CD8-positive, alpha-beta memory T cell (primary cell): Measurements from ENCODE around the gene PPP1R3D. TPM values are rescaled to one million over a fixed set of nuclear protein-coding genes. Genes with fewer than 3 reads are reported as not detected.
"Not testable (repeated sequence)": the region's sequence is repeated elsewhere in the genome, so short reads cannot be mapped to it uniquely, and the experiment has no call there.

Source experiments
- CTCF ChIA-PET: fragments of 350-600 bp; sonication (Branson Sonifier 250); formaldehyde crosslinking; loops from one replicate; lab custom pipeline; 2021; ENCODE audit warnings: antibody characterized with exemption; lab: Charles Lee
- POLR2A ChIA-PET: fragments of 350-600 bp; sonication (Branson Sonifier 250); formaldehyde crosslinking; loops from one replicate; lab custom pipeline; 2021; ENCODE audit warnings: antibody characterized with exemption; lab: Charles Lee
- DNase-seq, 5 donors: peaks; one replicate each; pipeline versions ENCODE4 v3.0.0 to v3.0.0-alpha.2; 2020 to 2022; ENCODE audit warnings: mixed read lengths in 1 of 5
- H3K27ac ChIP-seq: one replicate; pipeline ENCODE4 v1.7.0; 2013; ENCODE audit warnings: low read depth, mild to moderate bottlenecking, low read length, moderate library complexity
- H3K27me3 ChIP-seq: 2 replicates; pipeline ENCODE4 v1.7.0; 2013; ENCODE audit warnings: low read length, mild to moderate bottlenecking; ENCODE audit not compliant: insufficient read depth, poor library complexity, severe bottlenecking
- H3K36me3 ChIP-seq: 2 replicates; pipeline ENCODE4 v1.7.0; 2013; ENCODE audit warnings: mild to moderate bottlenecking, low read length, moderate library complexity; ENCODE audit not compliant: insufficient read depth
- H3K4me1 ChIP-seq: 2 replicates; pipeline ENCODE4 v1.7.0; 2013; ENCODE audit warnings: mild to moderate bottlenecking, low read length, moderate library complexity; ENCODE audit not compliant: insufficient read depth
- H3K4me3 ChIP-seq: 2 replicates; pipeline ENCODE4 v1.7.0; 2013; ENCODE audit warnings: mild to moderate bottlenecking, low read length
- H3K9me3 ChIP-seq: 2 replicates; pipeline ENCODE4 v1.7.0; 2013; ENCODE audit warnings: mild to moderate bottlenecking, low read length
- H3K27ac Mint-ChIP-seq, 8 donors: one replicate each; pipeline ENCODE4 v1.8.0; 2020 to 2021; ENCODE audit warnings: mixed read lengths in 8 of 8, mild to moderate bottlenecking in 6 of 8, inconsistent platforms in 3 of 8, moderate library complexity in 3 of 8
- H3K27me3 Mint-ChIP-seq, 2 donors: one replicate each; pipeline ENCODE4 v1.8.0; 2020 to 2021; ENCODE audit warnings: mixed read lengths in 2 of 2, mild to moderate bottlenecking in 1 of 2, moderate library complexity in 1 of 2
- H3K36me3 Mint-ChIP-seq, 3 donors: one replicate each; pipeline ENCODE4 v1.8.0; 2020 to 2021; ENCODE audit warnings: mixed read lengths in 3 of 3, inconsistent platforms in 1 of 3, mild to moderate bottlenecking in 1 of 3
- H3K4me1 Mint-ChIP-seq, 3 donors: one replicate each; pipeline ENCODE4 v1.8.0; 2020 to 2021; ENCODE audit warnings: mixed read lengths in 3 of 3, inconsistent platforms in 1 of 3, mild to moderate bottlenecking in 1 of 3
- H3K4me3 Mint-ChIP-seq, 7 donors: one replicate each; pipeline ENCODE4 v1.8.0; 2020 to 2021; ENCODE audit warnings: mixed read lengths in 7 of 7, mild to moderate bottlenecking in 6 of 7, moderate library complexity in 4 of 7, inconsistent platforms in 2 of 7
- H3K9me3 Mint-ChIP-seq, 5 donors: one replicate each; pipeline ENCODE4 v1.8.0; 2020 to 2022; ENCODE audit warnings: mixed read lengths in 5 of 5, mild to moderate bottlenecking in 3 of 5, moderate library complexity in 2 of 5, inconsistent platforms in 1 of 5
- polyA plus RNA-seq: library from polyadenylated mRNA; unstranded; fragments of 300-500 nt; fragmentation: Illumina TruSeq; gene quantifications from one replicate; pipeline ENCODE4 v1.2.3, GENCODE V29; 2021
- total RNA-seq, 2 experiments: library from RNA; stranded (reverse); gene quantifications; one replicate each; pipeline ENCODE4 v1.2.3, GENCODE V29; 2021

Gene PPP1R3D
- total and polyA plus RNA-seq, 3 experiments from 2014 or later: 3.3 to 6.7 (median 6.7) TPM

DNA sequence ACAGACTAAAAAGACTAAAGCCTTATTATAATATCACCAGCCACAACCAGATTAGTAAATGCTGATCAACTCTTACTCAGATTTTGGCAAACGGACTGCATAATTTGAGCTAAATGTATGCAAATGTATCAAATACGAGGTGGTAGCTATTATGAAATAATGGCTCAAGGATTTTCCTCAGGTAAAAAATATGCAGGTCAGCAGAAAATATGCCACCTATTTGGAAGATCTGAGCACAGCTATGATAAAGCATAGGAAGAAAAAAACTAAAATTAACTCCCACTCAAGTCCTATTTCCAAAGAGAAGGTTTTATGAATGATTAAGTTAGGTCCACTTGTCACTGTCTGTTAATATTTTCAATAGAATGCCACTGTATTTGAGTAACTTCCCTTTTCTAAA is 29.1 kb downstream of the PPP1R3D start:
- ChIA-PET CTCF (interaction anchor here (1.2 kb wide), 1 partner anchor 23 kb away, joined by 3 read pairs; no protein-coding TSS in a partner anchor), POLR2A (no interaction called here)
- no peak for DNase-seq
- no peaks in the 10 kb centered on the region for H3K9me3 ChIP-seq
- Mint-ChIP-seq H3K4me3 (no peak overlapping the region), H3K27ac (no peak overlapping the region), H3K9me3 (no peaks in the 10 kb centered on the region), H3K36me3 (peaks cover 2 to 5% (median 4%) of the 10 kb centered on the region in 3 donors), H3K27me3 (peaks cover 0 to 4% of the 10 kb centered on the region in 2 donors), H3K4me1 (no peaks in the 10 kb centered on the region)
- H3K27ac ChIP-seq: no peak overlapping the region
- no peaks in the 10 kb centered on the region for H3K36me3 ChIP-seq
- H3K27me3 ChIP-seq: no peaks in the 10 kb centered on the region
- no peak overlapping the region for H3K4me3 ChIP-seq
- H3K4me1 ChIP-seq: no peaks in the 10 kb centered on the region

DNA sequence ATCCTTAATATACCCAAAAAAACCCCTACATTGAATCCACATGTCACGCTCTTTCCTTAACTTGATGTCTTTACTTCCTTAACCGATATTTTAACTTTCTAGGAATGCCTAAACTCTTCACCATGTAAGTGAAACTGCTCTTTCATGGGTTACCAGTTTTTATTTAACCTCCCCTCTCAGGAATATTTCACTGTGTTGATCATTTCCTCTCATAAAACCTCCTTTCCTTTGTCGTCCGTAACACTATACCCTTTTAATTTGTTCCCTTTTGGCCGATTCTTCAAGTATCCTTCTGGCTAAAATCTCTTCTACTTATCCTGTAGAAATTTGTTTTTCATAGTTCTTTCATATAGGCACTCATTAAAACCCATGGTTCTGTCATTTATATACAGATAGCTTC is 31.2 kb downstream of the PPP1R3D start:
- peaks cover 2 to 8% (median 5%) of the 10 kb centered on the region in 3 donors for H3K36me3 Mint-ChIP-seq
- H3K4me1 ChIP-seq: no peaks in the 10 kb centered on the region
- DNase-seq: no peak
- peaks cover 0 to 4% of the 10 kb centered on the region in 2 donors for H3K27me3 Mint-ChIP-seq
- H3K27ac Mint-ChIP-seq: no peak overlapping the region
- ChIA-PET CTCF (no interaction called here), POLR2A (no interaction called here)
- no peaks in the 10 kb centered on the region for H3K4me1 Mint-ChIP-seq
- H3K27me3 ChIP-seq: no peaks in the 10 kb centered on the region
- H3K4me3 Mint-ChIP-seq: no peak overlapping the region
- no peaks in the 10 kb centered on the region for H3K9me3 Mint-ChIP-seq
- H3K4me3 ChIP-seq: no peak overlapping the region
- no peak overlapping the region for H3K27ac ChIP-seq
- H3K36me3 ChIP-seq: no peaks in the 10 kb centered on the region
- no peaks in the 10 kb centered on the region for H3K9me3 ChIP-seq

DNA sequence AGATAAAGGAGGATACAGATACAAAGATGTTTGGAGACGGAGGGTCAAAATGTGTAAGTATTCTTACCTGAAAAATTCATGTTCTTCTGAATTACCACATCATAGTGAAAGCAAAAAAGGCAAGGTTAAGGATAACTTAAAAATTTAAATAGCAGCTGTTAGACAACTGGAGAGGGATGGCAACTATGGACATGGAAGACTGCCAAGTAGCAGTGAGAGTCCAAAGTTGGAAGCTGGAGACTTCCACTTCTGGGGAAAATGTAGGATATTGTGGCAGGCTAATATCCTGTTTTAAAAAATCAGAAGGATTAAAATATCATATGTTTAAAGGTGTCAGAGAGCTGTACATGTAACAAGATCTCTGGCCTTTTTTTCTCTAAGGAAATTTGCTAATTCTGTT is 36.5 kb downstream of the PPP1R3D start:
- H3K4me1 ChIP-seq: no peaks in the 10 kb centered on the region
- no peaks in the 10 kb centered on the region for H3K9me3 ChIP-seq
- POLR2A ChIA-PET: no interaction called here
- Mint-ChIP-seq H3K36me3 (peaks cover 0 to 16% (median 5%) of the 10 kb centered on the region in 3 donors), H3K27ac (no peak overlapping the region), H3K27me3 (no peaks in the 10 kb centered on the region), H3K4me1 (no peaks in the 10 kb centered on the region), H3K4me3 (no peak overlapping the region), H3K9me3 (no peaks in the 10 kb centered on the region)
- no peaks in the 10 kb centered on the region for H3K27me3 ChIP-seq
- H3K27ac ChIP-seq: no peak overlapping the region
- CTCF ChIA-PET: interaction anchor here (1.2 kb wide), 1 partner anchor 45 kb away, joined by 3 read pairs; no protein-coding TSS in a partner anchor
- DNase-seq: no peak
- no peaks in the 10 kb centered on the region for H3K36me3 ChIP-seq
- H3K4me3 ChIP-seq: no peak overlapping the region

DNA sequence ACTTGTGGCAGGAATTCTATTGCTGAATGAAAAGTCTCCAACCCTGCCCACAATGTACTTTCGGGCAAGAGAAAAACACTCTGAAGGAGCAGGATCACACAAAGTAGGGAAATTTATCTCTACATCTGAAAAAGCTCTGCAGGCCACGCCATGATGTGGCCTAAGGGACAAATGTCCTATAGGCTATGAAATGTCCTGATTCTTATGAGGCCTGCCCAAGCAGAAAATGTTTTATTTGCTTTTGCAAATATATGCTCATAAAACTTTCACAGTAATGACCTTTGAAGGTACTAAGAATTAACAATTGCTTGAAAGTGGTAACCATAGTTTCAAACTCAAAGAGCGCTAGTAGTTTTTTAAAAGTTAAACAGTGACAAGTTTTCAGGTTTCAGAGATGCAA is 37.6 kb downstream of the PPP1R3D start:
- CTCF ChIA-PET: no interaction called here

DNA sequence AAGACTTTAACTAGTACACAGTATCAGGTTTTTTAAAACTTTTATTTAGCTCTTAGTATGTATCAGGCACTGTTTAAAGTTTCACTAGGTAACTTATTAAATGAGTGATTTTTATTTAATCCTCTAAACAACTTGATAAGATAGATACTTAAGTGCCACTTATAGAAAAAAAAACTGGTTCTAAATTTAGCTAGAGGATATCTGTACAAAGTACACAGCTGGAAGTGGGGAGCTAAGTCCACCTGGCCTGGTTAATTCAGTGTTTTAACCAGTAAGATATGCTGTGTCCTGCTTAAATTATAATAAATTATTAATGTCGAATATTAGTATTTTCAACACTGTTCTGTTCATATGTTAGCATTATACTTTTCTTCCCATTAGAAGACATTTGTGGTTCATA is 44.2 kb downstream of the PPP1R3D start:
- DNase-seq: no peak
- no peaks in the 10 kb centered on the region for H3K4me1 Mint-ChIP-seq
- CTCF ChIA-PET: no interaction called here
- peaks cover 0 to 7% (median 7%) of the 10 kb centered on the region in 3 donors for H3K36me3 Mint-ChIP-seq
- no peaks in the 10 kb centered on the region for H3K27me3 Mint-ChIP-seq
- H3K9me3 Mint-ChIP-seq: no peaks in the 10 kb centered on the region
- Histone ChIP-seq H3K4me3 (no peak overlapping the region), H3K4me1 (no peaks in the 10 kb centered on the region), H3K36me3 (no peaks in the 10 kb centered on the region), H3K27me3 (no peaks in the 10 kb centered on the region), H3K9me3 (no peaks in the 10 kb centered on the region), H3K27ac (no peak overlapping the region)
- H3K27ac Mint-ChIP-seq: no peak overlapping the region
- H3K4me3 Mint-ChIP-seq: no peak overlapping the region
- POLR2A ChIA-PET: no interaction called here

More for the DNA sequence above, 37.6 kb downstream of the PPP1R3D start:
- no peaks in the 10 kb centered on the region for H3K4me1 ChIP-seq
- DNase-seq: no peak
- H3K36me3 ChIP-seq: no peaks in the 10 kb centered on the region
- no peaks in the 10 kb centered on the region for H3K9me3 Mint-ChIP-seq
- no peak overlapping the region for H3K4me3 ChIP-seq
- H3K27me3 ChIP-seq: no peaks in the 10 kb centered on the region
- no peak overlapping the region for H3K27ac Mint-ChIP-seq
- POLR2A ChIA-PET: no interaction called here
- H3K27me3 Mint-ChIP-seq: no peaks in the 10 kb centered on the region
- no peak overlapping the region for H3K4me3 Mint-ChIP-seq
- no peak overlapping the region for H3K27ac ChIP-seq
- H3K4me1 Mint-ChIP-seq: no peaks in the 10 kb centered on the region
- H3K9me3 ChIP-seq: no peaks in the 10 kb centered on the region
- peaks cover 0 to 18% (median 6%) of the 10 kb centered on the region in 3 donors for H3K36me3 Mint-ChIP-seq

DNA sequence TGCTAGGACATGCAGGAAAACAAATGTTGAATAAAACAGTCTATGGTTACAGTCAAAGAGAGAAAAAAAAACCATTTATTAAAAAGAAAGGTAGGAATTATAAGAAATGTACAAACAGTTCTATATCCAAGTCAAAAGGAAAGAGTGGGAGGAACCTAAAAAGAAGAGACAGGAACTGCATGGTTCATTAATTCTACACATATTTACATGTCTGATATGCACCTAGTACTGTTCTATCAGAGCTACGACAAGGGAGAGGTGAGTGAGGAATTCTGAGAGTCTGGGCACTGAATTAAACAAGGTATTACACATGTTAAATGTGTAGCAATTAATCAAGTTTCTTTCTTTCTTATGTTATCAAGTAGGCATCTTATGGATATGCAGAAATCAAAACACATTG is 48.5 kb downstream of the PPP1R3D start:
- Histone ChIP-seq H3K27ac (no peak overlapping the region), H3K36me3 (no peaks in the 10 kb centered on the region), H3K9me3 (no peaks in the 10 kb centered on the region), H3K4me3 (no peak overlapping the region), H3K4me1 (no peaks in the 10 kb centered on the region), H3K27me3 (no peaks in the 10 kb centered on the region)
- Mint-ChIP-seq H3K4me3 (no peak overlapping the region), H3K9me3 (peaks cover 0 to 3% (median 0%) of the 10 kb centered on the region in 5 donors), H3K27me3 (no peaks in the 10 kb centered on the region), H3K4me1 (no peaks in the 10 kb centered on the region), H3K27ac (no peak overlapping the region), H3K36me3 (peaks cover 2 to 21% (median 4%) of the 10 kb centered on the region in 3 donors)
- DNase-seq: no peak
- POLR2A ChIA-PET: no interaction called here
- CTCF ChIA-PET: no interaction called here

DNA sequence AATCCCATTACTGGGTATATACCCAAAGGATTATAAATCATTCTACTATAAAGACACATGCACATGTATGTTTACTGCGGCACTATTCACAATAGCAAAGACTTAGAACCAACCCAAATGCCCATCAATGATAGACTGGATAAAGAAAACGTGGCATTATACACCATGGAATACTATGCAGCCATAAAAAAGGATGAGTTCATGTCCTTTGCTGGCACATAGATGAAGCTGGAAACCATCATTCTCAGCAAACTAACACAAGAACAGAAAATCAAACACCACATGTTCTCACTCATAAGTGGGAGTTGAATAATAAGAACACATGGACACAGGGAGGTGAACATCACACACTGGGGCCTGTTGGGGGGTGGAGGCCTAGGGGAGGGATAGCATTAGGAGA is 50.1 kb downstream of the PPP1R3D start:
- CTCF ChIA-PET: not testable (repeated sequence)

DNA sequence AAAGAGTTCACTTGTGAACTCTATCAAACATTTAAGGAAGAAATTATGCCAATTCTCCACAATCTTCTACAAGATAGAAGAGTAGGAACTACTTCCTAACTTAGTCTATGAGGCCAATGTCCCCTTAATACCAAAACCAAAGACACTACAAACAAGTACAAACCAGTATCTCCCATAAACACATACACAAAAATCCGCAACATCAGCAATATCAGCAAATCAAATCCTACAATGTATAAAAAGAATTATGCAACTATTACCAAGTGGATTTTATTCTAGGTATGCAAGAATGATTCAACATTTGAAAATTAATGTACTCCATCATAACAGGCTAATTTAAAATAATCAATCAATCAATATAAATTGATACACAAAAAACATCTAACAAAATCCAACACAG is 52.1 kb downstream of the PPP1R3D start:
- no peaks in the 10 kb centered on the region for H3K27me3 Mint-ChIP-seq
- no peak for DNase-seq
- H3K36me3 Mint-ChIP-seq: peaks cover 5 to 21% (median 7%) of the 10 kb centered on the region in 3 donors
- peaks cover 0 to 3% (median 0%) of the 10 kb centered on the region in 5 donors for H3K9me3 Mint-ChIP-seq
- no peaks in the 10 kb centered on the region for H3K27me3 ChIP-seq
- no peaks in the 10 kb centered on the region for H3K4me1 ChIP-seq
- H3K27ac ChIP-seq: no peak overlapping the region
- H3K4me1 Mint-ChIP-seq: no peaks in the 10 kb centered on the region
- no peak overlapping the region for H3K4me3 Mint-ChIP-seq
- no peak overlapping the region for H3K4me3 ChIP-seq
- no peaks in the 10 kb centered on the region for H3K36me3 ChIP-seq
- H3K27ac Mint-ChIP-seq: no peak overlapping the region
- CTCF ChIA-PET: no interaction called here
- POLR2A ChIA-PET: no interaction called here
- H3K9me3 ChIP-seq: no peaks in the 10 kb centered on the region

More for the DNA sequence above, 50.1 kb downstream of the PPP1R3D start:
- H3K4me3 Mint-ChIP-seq, H3K27me3 Mint-ChIP-seq, POLR2A ChIA-PET, H3K9me3 Mint-ChIP-seq, H3K9me3 ChIP-seq, H3K27me3 ChIP-seq, H3K36me3 ChIP-seq, DNase-seq, H3K27ac ChIP-seq, H3K4me3 ChIP-seq, H3K4me1 Mint-ChIP-seq, H3K4me1 ChIP-seq, H3K27ac Mint-ChIP-seq: not testable (repeated sequence)
- H3K36me3 Mint-ChIP-seq: peaks cover 3 to 21% (median 6%) of the 10 kb centered on the region in 3 donors
